ENCODE data around the gene STT3B. TPM values are rescaled to one million over a fixed set of nuclear protein-coding genes. Genes with fewer than 3 reads are reported as not detected.

Gene STT3B
- total and polyA plus RNA-seq, 2 of the 13 experiments (the other 11 are each of a cell fraction or from before 2014, with no cell fraction given) = 85.0 to 205 TPM

DNA sequence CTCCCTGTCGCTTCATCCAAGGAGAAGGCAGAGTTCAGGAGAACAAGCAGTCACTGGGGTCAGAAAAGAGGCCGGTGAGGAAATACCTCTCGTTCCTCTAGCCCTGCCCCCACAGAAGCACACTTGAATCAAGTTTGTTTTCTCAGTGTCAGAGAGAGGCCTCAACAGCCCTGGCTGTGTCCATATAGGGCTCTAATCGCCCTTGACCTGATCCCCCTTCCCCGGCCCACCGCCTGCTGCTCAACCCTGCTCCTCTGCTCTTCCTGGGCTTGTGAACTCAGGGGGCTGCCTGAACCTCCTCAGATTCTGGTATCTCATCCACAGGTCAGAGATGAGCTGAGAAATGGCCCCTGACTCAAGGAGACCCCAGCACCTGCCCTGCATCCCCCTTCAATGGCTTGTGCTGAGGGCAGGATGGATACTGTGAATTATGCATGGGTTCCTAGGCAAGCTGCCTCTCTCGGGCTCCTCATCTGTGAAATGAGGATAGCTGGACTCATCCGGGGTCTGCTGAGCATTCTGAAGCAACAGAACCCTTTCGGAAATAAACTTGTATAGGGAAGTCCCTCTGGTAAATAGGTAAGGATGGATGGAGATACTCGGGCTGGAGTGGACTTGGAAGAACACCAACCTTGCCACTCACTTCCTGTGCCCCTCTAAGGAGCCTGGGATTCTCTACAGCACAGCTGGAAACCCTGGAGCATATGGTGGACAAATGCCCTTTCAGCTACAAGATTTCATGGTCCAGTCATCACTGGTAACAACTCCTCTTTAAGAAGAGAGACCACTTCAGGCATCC is 147.5 kb downstream of the STT3B start (continued):
- TF ChIP-seq, protein P1, sequence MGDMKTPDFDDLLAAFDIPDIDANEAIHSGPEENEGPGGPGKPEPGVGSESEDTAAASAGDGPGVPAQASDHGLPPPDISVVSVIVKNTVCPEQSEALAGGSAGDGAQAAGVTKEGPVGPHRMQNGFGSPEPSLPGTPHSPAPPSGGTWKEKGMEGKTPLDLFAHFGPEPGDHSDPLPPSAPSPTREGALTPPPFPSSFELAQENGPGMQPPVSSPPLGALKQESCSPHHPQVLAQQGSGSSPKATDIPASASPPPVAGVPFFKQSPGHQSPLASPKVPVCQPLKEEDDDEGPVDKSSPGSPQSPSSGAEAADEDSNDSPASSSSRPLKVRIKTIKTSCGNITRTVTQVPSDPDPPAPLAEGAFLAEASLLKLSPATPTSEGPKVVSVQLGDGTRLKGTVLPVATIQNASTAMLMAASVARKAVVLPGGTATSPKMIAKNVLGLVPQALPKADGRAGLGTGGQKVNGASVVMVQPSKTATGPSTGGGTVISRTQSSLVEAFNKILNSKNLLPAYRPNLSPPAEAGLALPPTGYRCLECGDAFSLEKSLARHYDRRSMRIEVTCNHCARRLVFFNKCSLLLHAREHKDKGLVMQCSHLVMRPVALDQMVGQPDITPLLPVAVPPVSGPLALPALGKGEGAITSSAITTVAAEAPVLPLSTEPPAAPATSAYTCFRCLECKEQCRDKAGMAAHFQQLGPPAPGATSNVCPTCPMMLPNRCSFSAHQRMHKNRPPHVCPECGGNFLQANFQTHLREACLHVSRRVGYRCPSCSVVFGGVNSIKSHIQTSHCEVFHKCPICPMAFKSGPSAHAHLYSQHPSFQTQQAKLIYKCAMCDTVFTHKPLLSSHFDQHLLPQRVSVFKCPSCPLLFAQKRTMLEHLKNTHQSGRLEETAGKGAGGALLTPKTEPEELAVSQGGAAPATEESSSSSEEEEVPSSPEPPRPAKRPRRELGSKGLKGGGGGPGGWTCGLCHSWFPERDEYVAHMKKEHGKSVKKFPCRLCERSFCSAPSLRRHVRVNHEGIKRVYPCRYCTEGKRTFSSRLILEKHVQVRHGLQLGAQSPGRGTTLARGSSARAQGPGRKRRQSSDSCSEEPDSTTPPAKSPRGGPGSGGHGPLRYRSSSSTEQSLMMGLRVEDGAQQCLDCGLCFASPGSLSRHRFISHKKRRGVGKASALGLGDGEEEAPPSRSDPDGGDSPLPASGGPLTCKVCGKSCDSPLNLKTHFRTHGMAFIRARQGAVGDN (CRISPR knock-in tag; IDR thresholded peaks at IDR 0.05) = peak; percentile 37
- TF ChIP-seq, protein P2, sequence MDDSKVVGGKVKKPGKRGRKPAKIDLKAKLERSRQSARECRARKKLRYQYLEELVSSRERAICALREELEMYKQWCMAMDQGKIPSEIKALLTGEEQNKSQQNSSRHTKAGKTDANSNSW (CRISPR knock-in tag; IDR thresholded peaks at IDR 0.05; ENCODE audit: borderline replicate concordance) = no peak
- TF ChIP-seq, protein P3, sequence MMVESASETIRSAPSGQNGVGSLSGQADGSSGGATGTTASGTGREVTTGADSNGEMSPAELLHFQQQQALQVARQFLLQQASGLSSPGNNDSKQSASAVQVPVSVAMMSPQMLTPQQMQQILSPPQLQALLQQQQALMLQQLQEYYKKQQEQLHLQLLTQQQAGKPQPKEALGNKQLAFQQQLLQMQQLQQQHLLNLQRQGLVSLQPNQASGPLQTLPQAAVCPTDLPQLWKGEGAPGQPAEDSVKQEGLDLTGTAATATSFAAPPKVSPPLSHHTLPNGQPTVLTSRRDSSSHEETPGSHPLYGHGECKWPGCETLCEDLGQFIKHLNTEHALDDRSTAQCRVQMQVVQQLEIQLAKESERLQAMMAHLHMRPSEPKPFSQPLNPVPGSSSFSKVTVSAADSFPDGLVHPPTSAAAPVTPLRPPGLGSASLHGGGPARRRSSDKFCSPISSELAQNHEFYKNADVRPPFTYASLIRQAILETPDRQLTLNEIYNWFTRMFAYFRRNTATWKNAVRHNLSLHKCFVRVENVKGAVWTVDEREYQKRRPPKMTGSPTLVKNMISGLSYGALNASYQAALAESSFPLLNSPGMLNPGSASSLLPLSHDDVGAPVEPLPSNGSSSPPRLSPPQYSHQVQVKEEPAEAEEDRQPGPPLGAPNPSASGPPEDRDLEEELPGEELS (CRISPR knock-in tag; IDR thresholded peaks at IDR 0.05) = peak; percentile 30; the same call in 1 of the 2 replicates
- no peak for TF ChIP-seq SOX13 (IDR thresholded peaks at IDR 0.05)
- TF ChIP-seq SOX13 (CRISPR knock-in tag; conservative IDR thresholded peaks at IDR 0.05 in 1 of 2, IDR thresholded peaks at IDR 0.05 in 1 of 2) = 0 out of 4 replicates have a peak, but pooled peaks of 1 of the 2 experiments have one; percentile 40
- TF ChIP-seq, protein P4, sequence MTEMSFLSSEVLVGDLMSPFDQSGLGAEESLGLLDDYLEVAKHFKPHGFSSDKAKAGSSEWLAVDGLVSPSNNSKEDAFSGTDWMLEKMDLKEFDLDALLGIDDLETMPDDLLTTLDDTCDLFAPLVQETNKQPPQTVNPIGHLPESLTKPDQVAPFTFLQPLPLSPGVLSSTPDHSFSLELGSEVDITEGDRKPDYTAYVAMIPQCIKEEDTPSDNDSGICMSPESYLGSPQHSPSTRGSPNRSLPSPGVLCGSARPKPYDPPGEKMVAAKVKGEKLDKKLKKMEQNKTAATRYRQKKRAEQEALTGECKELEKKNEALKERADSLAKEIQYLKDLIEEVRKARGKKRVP (CRISPR knock-in tag; IDR thresholded peaks at IDR 0.05) = no peak
- TF ChIP-seq ERF (CRISPR knock-in tag; IDR thresholded peaks at IDR 0.05) = 0 out of 2 replicates have a peak, but pooled peaks have one; percentile 12
- TF ChIP-seq HNF4A (CRISPR knock-in tag; IDR thresholded peaks at IDR 0.05) = peak; percentile 44
- TF ChIP-seq, protein P5, sequence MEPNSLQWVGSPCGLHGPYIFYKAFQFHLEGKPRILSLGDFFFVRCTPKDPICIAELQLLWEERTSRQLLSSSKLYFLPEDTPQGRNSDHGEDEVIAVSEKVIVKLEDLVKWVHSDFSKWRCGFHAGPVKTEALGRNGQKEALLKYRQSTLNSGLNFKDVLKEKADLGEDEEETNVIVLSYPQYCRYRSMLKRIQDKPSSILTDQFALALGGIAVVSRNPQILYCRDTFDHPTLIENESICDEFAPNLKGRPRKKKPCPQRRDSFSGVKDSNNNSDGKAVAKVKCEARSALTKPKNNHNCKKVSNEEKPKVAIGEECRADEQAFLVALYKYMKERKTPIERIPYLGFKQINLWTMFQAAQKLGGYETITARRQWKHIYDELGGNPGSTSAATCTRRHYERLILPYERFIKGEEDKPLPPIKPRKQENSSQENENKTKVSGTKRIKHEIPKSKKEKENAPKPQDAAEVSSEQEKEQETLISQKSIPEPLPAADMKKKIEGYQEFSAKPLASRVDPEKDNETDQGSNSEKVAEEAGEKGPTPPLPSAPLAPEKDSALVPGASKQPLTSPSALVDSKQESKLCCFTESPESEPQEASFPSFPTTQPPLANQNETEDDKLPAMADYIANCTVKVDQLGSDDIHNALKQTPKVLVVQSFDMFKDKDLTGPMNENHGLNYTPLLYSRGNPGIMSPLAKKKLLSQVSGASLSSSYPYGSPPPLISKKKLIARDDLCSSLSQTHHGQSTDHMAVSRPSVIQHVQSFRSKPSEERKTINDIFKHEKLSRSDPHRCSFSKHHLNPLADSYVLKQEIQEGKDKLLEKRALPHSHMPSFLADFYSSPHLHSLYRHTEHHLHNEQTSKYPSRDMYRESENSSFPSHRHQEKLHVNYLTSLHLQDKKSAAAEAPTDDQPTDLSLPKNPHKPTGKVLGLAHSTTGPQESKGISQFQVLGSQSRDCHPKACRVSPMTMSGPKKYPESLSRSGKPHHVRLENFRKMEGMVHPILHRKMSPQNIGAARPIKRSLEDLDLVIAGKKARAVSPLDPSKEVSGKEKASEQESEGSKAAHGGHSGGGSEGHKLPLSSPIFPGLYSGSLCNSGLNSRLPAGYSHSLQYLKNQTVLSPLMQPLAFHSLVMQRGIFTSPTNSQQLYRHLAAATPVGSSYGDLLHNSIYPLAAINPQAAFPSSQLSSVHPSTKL (CRISPR knock-in tag; IDR thresholded peaks at IDR 0.05) = peak; percentile 60
- TF ChIP-seq ZMYM4 (CRISPR knock-in tag; IDR thresholded peaks at IDR 0.05) = peak; percentile 56
- no peak for TF ChIP-seq ZNF577 (CRISPR knock-in tag; IDR thresholded peaks at IDR 0.05; ENCODE audit: borderline replicate concordance, low read depth)
- peak; percentile 46; the same call in 1 of the 2 replicates for TF ChIP-seq SALL1 (CRISPR knock-in tag; IDR thresholded peaks at IDR 0.05)
- TF ChIP-seq SRF (IDR thresholded peaks at IDR 0.05; ENCODE audit: low read depth, low read length) = peak; percentile 72
